Endodermal cell (in vitro differentiated cells): Measurements from ENCODE around the gene PAX8. TPM values are rescaled to one million over a fixed set of nuclear protein-coding genes. Genes with fewer than 3 reads are reported as not detected.

Source experiments
- DNase-seq: peaks from one replicate; pipeline ENCODE4 v3.0.0-alpha.2; 2017
- H3K27ac ChIP-seq: 2 replicates; pipeline ENCODE4 v1.5.1; 2013; ENCODE audit warnings: mild to moderate bottlenecking, low read depth, low read length, moderate library complexity
- H3K27me3 ChIP-seq: 2 replicates; pipeline ENCODE4 v1.6.1; 2013; ENCODE audit warnings: mild to moderate bottlenecking, low read length, moderate library complexity; ENCODE audit not compliant: insufficient read depth, control insufficient read depth, poor library complexity, severe bottlenecking
- H3K36me3 ChIP-seq: 2 replicates; pipeline ENCODE4 v1.7.0; 2013; ENCODE audit warnings: mild to moderate bottlenecking, low read length, moderate library complexity; ENCODE audit not compliant: control insufficient read depth, insufficient read depth
- H3K4me1 ChIP-seq: one replicate; pipeline ENCODE4 v1.7.0; 2013; ENCODE audit warnings: low read length; ENCODE audit not compliant: control insufficient read depth, insufficient read depth
- H3K4me3 ChIP-seq: 2 replicates; pipeline ENCODE4 v1.5.1; 2013; ENCODE audit warnings: mild to moderate bottlenecking, low read length, moderate library complexity
- H3K9ac ChIP-seq: 2 replicates; pipeline ENCODE4 v1.6.1; 2013; ENCODE audit warnings: mild to moderate bottlenecking, low read length, moderate library complexity; ENCODE audit not compliant: poor library complexity, severe bottlenecking; ENCODE audit errors: extremely low read depth
- H3K9me3 ChIP-seq: 2 replicates; pipeline ENCODE4 v1.6.1; 2013; ENCODE audit warnings: mild to moderate bottlenecking, low read length, moderate library complexity; ENCODE audit not compliant: control insufficient read depth
- H3K27ac Mint-ChIP-seq: 2 replicates; pipeline ENCODE4 v1.8.0; 2020; ENCODE audit warnings: mixed read lengths
- H3K27me3 Mint-ChIP-seq: 2 replicates; pipeline ENCODE4 v1.8.0; 2021; ENCODE audit warnings: mild to moderate bottlenecking, mixed read lengths; ENCODE audit not compliant: insufficient read depth
- H3K36me3 Mint-ChIP-seq: 2 replicates; pipeline ENCODE4 v1.8.0; 2020; ENCODE audit warnings: low read depth, mixed read lengths
- H3K4me1 Mint-ChIP-seq: 2 replicates; pipeline ENCODE4 v1.8.0; 2020; ENCODE audit warnings: mixed read lengths
- H3K4me3 Mint-ChIP-seq: 2 replicates; pipeline ENCODE4 v1.8.0; 2020; ENCODE audit warnings: mild to moderate bottlenecking, moderate library complexity, mixed read lengths
- H3K9me3 Mint-ChIP-seq: 2 replicates; pipeline ENCODE4 v1.8.0; 2020; ENCODE audit warnings: mild to moderate bottlenecking, mixed read lengths
- CTCF ChIP-seq: fragments of 200-600 bp; sonication (generic); conservative IDR thresholded peaks from 2 replicates; pipeline ENCODE4 v1.5.0; 2021; ENCODE audit warnings: antibody characterized with exemption, mild to moderate bottlenecking
- WGBS, 2 experiments: methylation state at CpG; one replicate each; pipeline versions ENCODE4 v1.1.5 to v1.1.7; 2013; ENCODE audit warnings: missing lambda C conversion rate in 2 of 2, mixed read lengths in 1 of 2; ENCODE audit not compliant: insufficient coverage in 1 of 2, insufficient read length in 1 of 2; 5-methylcytosine and 5-hydroxymethylcytosine counted together
- total RNA-seq, 2 donors: library from RNA; stranded (reverse); fragmentation: NEBNext Ultra II Directional in 1 of 2; extraction: Animal tissue kit (Norgen Biotek cat#: 25700) in 1 of 2; gene quantifications; 2 replicates in 1 of 2; 3 replicates in 1 of 2; pipeline ENCODE4 v1.2.1, GENCODE V29; 2021

Gene PAX8
- total RNA-seq, 2 donors from 2014 or later = 0.09 to 0.11 TPM

GRCh38 chr2:113219092-113219441 lies 59.7 kb downstream of the PAX8 start:
- H3K36me3 Mint-ChIP-seq = no peaks in the 10 kb centered on the region
- WGBS, 2 experiments = 94 to 100% methylated on average over 1 to 2 of the region's 2 CpGs
- peaks cover 11% of the 10 kb centered on the region for H3K4me1 ChIP-seq

GRCh38 chr2:113218283-113219091 lies 60.2 kb downstream of the PAX8 start:
- no peak overlapping the region for H3K9ac ChIP-seq
- H3K4me1 ChIP-seq = peaks cover 11% of the 10 kb centered on the region
- H3K4me3 Mint-ChIP-seq = no peak overlapping the region
- no peak overlapping the region for H3K27ac Mint-ChIP-seq
- no peaks in the 10 kb centered on the region for H3K36me3 ChIP-seq
- 73 to 93% methylated on average over 3 to 8 of the region's 8 CpGs for WGBS, 2 experiments
- DNase-seq = peak; percentile 37
- H3K27ac ChIP-seq = peak overlapping the region; percentile 32
- H3K27me3 Mint-ChIP-seq = no peaks in the 10 kb centered on the region
- H3K27me3 ChIP-seq = no peaks in the 10 kb centered on the region
- no peak for TF ChIP-seq CTCF
- no peaks in the 10 kb centered on the region for H3K9me3 Mint-ChIP-seq
- no peaks in the 10 kb centered on the region for H3K9me3 ChIP-seq
- H3K36me3 Mint-ChIP-seq = no peaks in the 10 kb centered on the region
- H3K4me1 Mint-ChIP-seq = peaks cover 31% of the 10 kb centered on the region
- no peak overlapping the region for H3K4me3 ChIP-seq

More at GRCh38 chr2:113219092-113219441, 59.7 kb downstream of the PAX8 start:
- no peak overlapping the region for H3K27ac Mint-ChIP-seq
- H3K27me3 Mint-ChIP-seq = no peaks in the 10 kb centered on the region
- H3K4me1 Mint-ChIP-seq = peaks cover 31% of the 10 kb centered on the region
- no peak for DNase-seq
- no peaks in the 10 kb centered on the region for H3K9me3 Mint-ChIP-seq
- no peak for TF ChIP-seq CTCF
- Histone ChIP-seq H3K36me3 (no peaks in the 10 kb centered on the region), H3K27ac (no peak overlapping the region), H3K27me3 (no peaks in the 10 kb centered on the region), H3K9ac (no peak overlapping the region), H3K4me3 (no peak overlapping the region), H3K9me3 (no peaks in the 10 kb centered on the region)
- H3K4me3 Mint-ChIP-seq = no peak overlapping the region

GRCh38 chr2:113217455-113218282 lies 61.1 kb downstream of the PAX8 start:
- Histone ChIP-seq H3K9ac (no peak overlapping the region), H3K27me3 (no peaks in the 10 kb centered on the region), H3K4me3 (no peak overlapping the region), H3K9me3 (no peaks in the 10 kb centered on the region), H3K4me1 (peaks cover 11% of the 10 kb centered on the region), H3K36me3 (no peaks in the 10 kb centered on the region), H3K27ac (peak overlapping the region; percentile 32)
- Mint-ChIP-seq H3K9me3 (no peaks in the 10 kb centered on the region), H3K4me1 (peaks cover 31% of the 10 kb centered on the region), H3K4me3 (no peak overlapping the region), H3K27me3 (no peaks in the 10 kb centered on the region), H3K27ac (no peak overlapping the region), H3K36me3 (no peaks in the 10 kb centered on the region)
- TF ChIP-seq CTCF = no peak
- WGBS, 2 experiments = 76 to 88% methylated on average over 8 to 15 of the region's 15 CpGs
- DNase-seq = peak; percentile 83
